HG02759 (cell line): ENCODE measurements around the gene LHX2.
"Not testable (repeated sequence)": the region's sequence is repeated elsewhere in the genome, so short reads cannot be mapped to it uniquely, and the experiment has no call there.

ENCODE experiments used
- ATAC-seq: cut with Tn5 transposase; IDR thresholded peaks from one replicate; pipeline ENCODE4 v1.9.1; 2021; ENCODE audit warnings: mild to moderate bottlenecking, moderate library complexity; ENCODE audit not compliant: unreplicated experiment

Gene LHX2

GRCh38 chr9:124011460-124012301 is at the start of gene LHX2:
Gene LHX2, plus strand, starts transcription at chr9:124011768. Its CDS starts 581 bp downstream, at chr9:124012349.
- peak; percentile 49 for ATAC-seq

- no peak for ATAC-seq
Observed at GRCh38 chr9:123964761-123965160, 46.8 kb upstream of the LHX2 start.

- no peak for ATAC-seq
Observed at GRCh38 chr9:123965801-123966686, 45.5 kb upstream of the LHX2 start.

- no peak for ATAC-seq
Observed at GRCh38 chr9:123967323-123967722, 44.2 kb upstream of the LHX2 start.

- no peak for ATAC-seq
Observed at GRCh38 chr9:123972618-123973017, 39.0 kb upstream of the LHX2 start.

GRCh38 chr9:123973590-123974223 is 37.9 kb upstream of the LHX2 start:
- ATAC-seq: no peak

- no peak for ATAC-seq
Observed at GRCh38 chr9:123974471-123974870, 37.1 kb upstream of the LHX2 start.

- ATAC-seq: no peak
Observed at GRCh38 chr9:123975871-123976270, 35.7 kb upstream of the LHX2 start.

- ATAC-seq: not testable (repeated sequence)
Observed at GRCh38 chr9:123976579-123976978, 35.0 kb upstream of the LHX2 start.

GRCh38 chr9:123978981-123979380 is 32.6 kb upstream of the LHX2 start:
- no peak for ATAC-seq

- ATAC-seq: no peak
Observed at GRCh38 chr9:123982535-123982934, 29.0 kb upstream of the LHX2 start.

GRCh38 chr9:123983047-123983446 is 28.5 kb upstream of the LHX2 start:
- no peak for ATAC-seq

GRCh38 chr9:123984802-123985201 is 26.8 kb upstream of the LHX2 start:
- ATAC-seq: no peak

GRCh38 chr9:123985869-123986268 is 25.7 kb upstream of the LHX2 start:
- no peak for ATAC-seq

GRCh38 chr9:123990427-123990826 is 21.1 kb upstream of the LHX2 start:
- ATAC-seq: no peak

- not testable (repeated sequence) for ATAC-seq
Observed at GRCh38 chr9:123992679-123993078, 18.9 kb upstream of the LHX2 start.

- no peak for ATAC-seq
Observed at GRCh38 chr9:123996731-123997421, 14.7 kb upstream of the LHX2 start.

GRCh38 chr9:123997665-123998277 is 13.8 kb upstream of the LHX2 start:
- peak; percentile 66 for ATAC-seq

- ATAC-seq: no peak
Observed at GRCh38 chr9:123998278-123998925, 13.2 kb upstream of the LHX2 start.
